Chondrocyte (in vitro differentiated cells): ENCODE measurements around the gene ABHD6. TPM values are rescaled to one million over a fixed set of nuclear protein-coding genes. Genes with fewer than 3 reads are reported as not detected.

ENCODE experiments used
- DNase-seq: peaks from one replicate; pipeline ENCODE4 v3.0.0; 2021; ENCODE audit warnings: mixed read lengths, low spot score
- H3K27ac Mint-ChIP-seq: one replicate; pipeline ENCODE4 v1.8.0; 2021; ENCODE audit warnings: mild to moderate bottlenecking, moderate library complexity, mixed read lengths; ENCODE audit not compliant: unreplicated experiment
- H3K27me3 Mint-ChIP-seq: 2 replicates; pipeline ENCODE4 v1.8.0; 2021; ENCODE audit warnings: low read depth, mixed read lengths
- H3K36me3 Mint-ChIP-seq: 2 replicates; pipeline ENCODE4 v1.8.0; 2021; ENCODE audit warnings: low read depth, mixed read lengths
- H3K4me1 Mint-ChIP-seq: 2 replicates; pipeline ENCODE4 v1.8.0; 2021; ENCODE audit warnings: low read depth, mild to moderate bottlenecking, mixed read lengths
- H3K4me3 Mint-ChIP-seq: one replicate; pipeline ENCODE4 v1.8.0; 2021; ENCODE audit warnings: mild to moderate bottlenecking, moderate library complexity, mixed read lengths; ENCODE audit not compliant: unreplicated experiment
- H3K9me3 Mint-ChIP-seq: 2 replicates; pipeline ENCODE4 v1.8.0; 2021; ENCODE audit warnings: low read depth, mixed read lengths
- long read RNA-seq: library from polyadenylated mRNA; stranded (forward); transcript quantifications from one replicate; pipeline ENCODE4 v2.0.0, GENCODE V29; 2021
- total RNA-seq: library from RNA; stranded (reverse); gene quantifications from 3 replicates; pipeline ENCODE4 v1.2.1, GENCODE V29; 2021
- TF ChIP-seq, protein P1 (sequence below): fragments of 200-600 bp; sonication (generic); IDR thresholded peaks from 2 replicates; pipeline ENCODE4 v1.5.0; 2021; ENCODE audit warnings: antibody characterized with exemption, mild to moderate bottlenecking, moderate library complexity

The ABHD6 gene, protein sequence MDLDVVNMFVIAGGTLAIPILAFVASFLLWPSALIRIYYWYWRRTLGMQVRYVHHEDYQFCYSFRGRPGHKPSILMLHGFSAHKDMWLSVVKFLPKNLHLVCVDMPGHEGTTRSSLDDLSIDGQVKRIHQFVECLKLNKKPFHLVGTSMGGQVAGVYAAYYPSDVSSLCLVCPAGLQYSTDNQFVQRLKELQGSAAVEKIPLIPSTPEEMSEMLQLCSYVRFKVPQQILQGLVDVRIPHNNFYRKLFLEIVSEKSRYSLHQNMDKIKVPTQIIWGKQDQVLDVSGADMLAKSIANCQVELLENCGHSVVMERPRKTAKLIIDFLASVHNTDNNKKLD
- 5.1 to 9.4 TPM (median 7.4 TPM) in 3 replicates for total RNA-seq
- long read RNA-seq, transcript ABHD6-205 (10 exons, 2,482 nt): major isoform, 5 of 25 reads
- long read RNA-seq, transcript ABHD6-201 (9 exons, 2,393 nt): major isoform, 5 of 25 reads
- long read RNA-seq, partial matches to known transcripts: 11 of 25 reads
- long read RNA-seq, other reads (novel, unspliced or antisense): 4 of 25 reads

DNA sequence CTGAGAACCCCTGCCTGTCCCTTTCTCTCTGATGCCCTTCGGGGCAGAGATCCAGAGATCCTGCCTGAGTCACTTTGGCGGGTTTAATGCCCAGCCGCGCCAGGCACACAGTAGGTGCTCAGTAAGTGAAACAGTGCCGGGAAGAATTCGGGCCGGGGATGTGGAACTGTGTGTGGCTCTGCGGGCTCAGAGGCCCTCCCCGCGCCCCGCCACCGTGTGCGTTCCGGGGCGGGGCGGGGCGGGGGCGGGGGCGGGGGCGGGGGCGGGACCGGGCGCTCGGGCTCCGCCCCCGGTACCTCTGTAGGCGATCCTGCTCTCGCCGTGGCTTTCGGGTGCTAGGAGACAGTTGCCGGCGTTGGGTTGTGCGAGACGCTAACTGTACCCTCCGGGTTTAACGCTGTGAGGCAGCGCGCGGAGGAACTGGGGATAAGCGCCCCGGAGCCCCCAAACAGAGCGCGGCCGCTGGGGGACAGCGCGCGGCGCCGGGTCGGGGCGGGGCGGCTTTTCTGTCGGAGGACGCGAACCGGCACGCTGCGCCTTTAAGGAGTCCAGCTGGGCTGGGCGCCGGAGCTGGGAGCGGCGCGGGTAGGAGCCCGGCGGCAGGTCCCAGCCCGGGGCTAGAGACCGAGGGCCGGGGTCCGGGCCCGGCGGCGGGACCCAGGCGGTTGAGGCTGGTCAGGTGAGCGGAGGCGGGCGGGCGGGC, at the start of gene ABHD6:
ABHD6 (plus strand) TSS at position 555 of the 703 bp plus-strand sequence. CDS start 18,795 bp downstream, outside the sequence.
- peaks cover 15% of the 10 kb centered on the region for H3K4me1 Mint-ChIP-seq
- H3K9me3 Mint-ChIP-seq: no peaks in the 10 kb centered on the region
- H3K4me3 Mint-ChIP-seq: peak within 1 kb of the TSS; percentile 87
- H3K36me3 Mint-ChIP-seq: no peaks in the 10 kb centered on the region
- TF ChIP-seq, protein P1, sequence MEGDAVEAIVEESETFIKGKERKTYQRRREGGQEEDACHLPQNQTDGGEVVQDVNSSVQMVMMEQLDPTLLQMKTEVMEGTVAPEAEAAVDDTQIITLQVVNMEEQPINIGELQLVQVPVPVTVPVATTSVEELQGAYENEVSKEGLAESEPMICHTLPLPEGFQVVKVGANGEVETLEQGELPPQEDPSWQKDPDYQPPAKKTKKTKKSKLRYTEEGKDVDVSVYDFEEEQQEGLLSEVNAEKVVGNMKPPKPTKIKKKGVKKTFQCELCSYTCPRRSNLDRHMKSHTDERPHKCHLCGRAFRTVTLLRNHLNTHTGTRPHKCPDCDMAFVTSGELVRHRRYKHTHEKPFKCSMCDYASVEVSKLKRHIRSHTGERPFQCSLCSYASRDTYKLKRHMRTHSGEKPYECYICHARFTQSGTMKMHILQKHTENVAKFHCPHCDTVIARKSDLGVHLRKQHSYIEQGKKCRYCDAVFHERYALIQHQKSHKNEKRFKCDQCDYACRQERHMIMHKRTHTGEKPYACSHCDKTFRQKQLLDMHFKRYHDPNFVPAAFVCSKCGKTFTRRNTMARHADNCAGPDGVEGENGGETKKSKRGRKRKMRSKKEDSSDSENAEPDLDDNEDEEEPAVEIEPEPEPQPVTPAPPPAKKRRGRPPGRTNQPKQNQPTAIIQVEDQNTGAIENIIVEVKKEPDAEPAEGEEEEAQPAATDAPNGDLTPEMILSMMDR: peak; percentile 68
- DNase-seq: no peak
- H3K27me3 Mint-ChIP-seq: no peaks in the 10 kb centered on the region
- peak within 1 kb of the TSS; percentile 32 for H3K27ac Mint-ChIP-seq

GRCh38 chr3:58188173-58188564, 49.4 kb upstream of the ABHD6 start:
- no peak overlapping the region for H3K4me3 Mint-ChIP-seq
- H3K36me3 Mint-ChIP-seq: no peaks in the 10 kb centered on the region
- DNase-seq: peak; percentile 47
- no peaks in the 10 kb centered on the region for H3K9me3 Mint-ChIP-seq
- H3K4me1 Mint-ChIP-seq: no peaks in the 10 kb centered on the region
- no peak overlapping the region for H3K27ac Mint-ChIP-seq
- no peaks in the 10 kb centered on the region for H3K27me3 Mint-ChIP-seq
- TF ChIP-seq, protein P1: no peak

DNA sequence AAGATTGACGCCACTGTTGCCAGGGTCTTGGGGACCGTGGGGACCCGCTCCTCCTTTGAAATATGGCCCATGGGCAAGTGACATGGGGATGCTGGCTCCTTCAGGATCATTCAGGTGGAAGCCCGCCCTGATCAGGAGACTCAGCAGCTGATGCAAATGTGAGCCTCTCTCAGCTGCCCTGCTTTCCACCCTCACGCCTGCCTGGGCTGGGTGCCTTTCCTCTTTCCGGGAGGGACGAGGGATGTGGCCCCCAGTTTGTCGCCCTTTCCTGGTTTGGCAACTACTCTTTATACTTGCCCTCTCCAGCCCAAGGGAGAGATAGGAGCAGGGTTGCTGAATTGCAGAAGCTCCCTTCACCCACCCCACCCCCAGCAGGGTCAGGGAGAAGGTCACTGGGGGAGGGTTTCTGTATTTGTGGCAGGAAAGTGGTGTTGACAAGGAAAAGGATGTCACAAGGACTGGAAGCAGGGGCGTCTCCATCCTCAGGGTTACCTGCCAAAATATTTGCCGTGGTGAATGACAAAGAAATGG, 48.6 kb upstream of the ABHD6 start:
- Mint-ChIP-seq H3K36me3 (no peaks in the 10 kb centered on the region), H3K9me3 (no peaks in the 10 kb centered on the region), H3K27me3 (no peaks in the 10 kb centered on the region), H3K4me1 (no peaks in the 10 kb centered on the region), H3K4me3 (no peak overlapping the region), H3K27ac (no peak overlapping the region)
- peak; percentile 68 for DNase-seq
- TF ChIP-seq, protein P1: no peak

- no peaks in the 10 kb centered on the region for H3K36me3 Mint-ChIP-seq
- no peak overlapping the region for H3K4me3 Mint-ChIP-seq
- DNase-seq: peak; percentile 18
- H3K27me3 Mint-ChIP-seq: no peaks in the 10 kb centered on the region
- H3K9me3 Mint-ChIP-seq: no peaks in the 10 kb centered on the region
- TF ChIP-seq, protein P1: no peak
- H3K4me1 Mint-ChIP-seq: no peaks in the 10 kb centered on the region
- H3K27ac Mint-ChIP-seq: no peak overlapping the region
Measured at GRCh38 chr3:58189691-58190090, 47.9 kb upstream of the ABHD6 start.

GRCh38 chr3:58190291-58190690, 47.3 kb upstream of the ABHD6 start:
- no peak overlapping the region for H3K27ac Mint-ChIP-seq
- H3K4me3 Mint-ChIP-seq: no peak overlapping the region
- TF ChIP-seq, protein P1: no peak
- H3K27me3 Mint-ChIP-seq: no peaks in the 10 kb centered on the region
- DNase-seq: peak; percentile 53
- H3K36me3 Mint-ChIP-seq: no peaks in the 10 kb centered on the region
- H3K4me1 Mint-ChIP-seq: no peaks in the 10 kb centered on the region
- no peaks in the 10 kb centered on the region for H3K9me3 Mint-ChIP-seq
